NB4 (cell line): Measurements from ENCODE around the gene PIP4P1.

Source experiments
- DNase-seq: peaks from one replicate; pipeline ENCODE4 v3.0.0; 2010; ENCODE audit warnings: low read depth
- H3K4me3 ChIP-seq: one replicate; pipeline ENCODE4 v1.5.1; 2011; ENCODE audit warnings: mild to moderate bottlenecking, low read depth, low read length, moderate library complexity
- CTCF ChIP-seq: IDR thresholded peaks from one replicate; pipeline ENCODE4 v1.5.1; 2012; ENCODE audit warnings: low read depth, low read length
- MAX ChIP-seq: IDR thresholded peaks from 2 replicates; pipeline ENCODE4 v1.6.1; 2011; ENCODE audit warnings: low read depth, low read length
- MYC ChIP-seq: IDR thresholded peaks from 2 replicates; pipeline ENCODE4 v1.6.1; 2011; ENCODE audit warnings: low read depth, low read length
- POLR2A ChIP-seq: IDR thresholded peaks from 2 replicates; pipeline ENCODE4 v1.6.1; 2011; ENCODE audit warnings: mild to moderate bottlenecking; ENCODE audit not compliant: insufficient read length; ENCODE audit errors: extremely low read depth

PIP4P1 gene

GRCh38 chr14:20469242-20469889, 8.1 kb upstream of the PIP4P1 start, which contains the start of gene PNP:
TSS of gene PNP (plus strand) at chr14:20469406. CDS start at chr14:20469525, 119 bp downstream.
- H3K4me3 ChIP-seq, result peak within 1 kb of the TSS; percentile 89
- TF ChIP-seq POLR2A (peak; percentile 100), MYC (no peak; the same call in 1 of the 2 replicates), MAX (peak; percentile 41)
- DNase-seq, result peak; percentile 94

GRCh38 chr14:20468764-20469241, 7.6 kb upstream of the PIP4P1 start:
- TF ChIP-seq MAX (no peak), POLR2A (no peak), MYC (no peak; the same call in 1 of the 2 replicates), CTCF (no peak)
- peak overlapping the region; percentile 89 for H3K4me3 ChIP-seq
- DNase-seq, result no peak

- peak overlapping the region; percentile 92 for H3K4me3 ChIP-seq
- no peak for TF ChIP-seq MAX
- no peak for TF ChIP-seq CTCF
- no peak for TF ChIP-seq POLR2A
- TF ChIP-seq MYC, result no peak
- no peak for DNase-seq
These were observed 593 bp downstream of the PIP4P1 start for GRCh38 chr14:20460458-20461224.

GRCh38 chr14:20458031-20458789, 3.0 kb downstream of the PIP4P1 start:
- peak; percentile 57 for DNase-seq
- H3K4me3 ChIP-seq, result no peak overlapping the region
- TF ChIP-seq POLR2A (no peak), MYC (no peak), CTCF (no peak)

- peak overlapping the region; percentile 87 for H3K4me3 ChIP-seq
- DNase-seq, result peak; percentile 83
- TF ChIP-seq MYC (0 out of 2 replicates have a peak, but pooled peaks have one; percentile 45), MAX (no peak), CTCF (no peak), POLR2A (no peak)
These were observed 4.3 kb downstream of the PIP4P1 start for GRCh38 chr14:20456971-20457370.
